Gastrocnemius medialis (tissue), 4 donors: ENCODE results near the gene RFC3.

Source experiments
- CTCF ChIP-seq, 5 experiments: fragments of 450-650 bp in 3 of 5; fragments of 200-600 bp in 2 of 5; sonication (generic) in 2 of 5; IDR thresholded peaks in 4 of 5; conservative IDR thresholded peaks in 1 of 5; 1 replicate in 4 of 5; 2 replicates in 1 of 5; pipeline ENCODE4 v1.5.1; 2016 to 2019; ENCODE audit warnings: antibody characterized with exemption in 5 of 5, mild to moderate bottlenecking in 3 of 5, moderate library complexity in 3 of 5
- POLR2A ChIP-seq, 2 donors: fragments of 450-650 bp; IDR thresholded peaks; one replicate each; pipeline ENCODE4 v1.6.1; 2017; ENCODE audit warnings: antibody characterized with exemption in 2 of 2, mild to moderate bottlenecking in 2 of 2, moderate library complexity in 2 of 2

- TF ChIP-seq CTCF (IDR thresholded peaks at IDR 0.05 in 4 of 5, conservative IDR thresholded peaks at IDR 0.05 in 1 of 5): no peak
- no peak for TF ChIP-seq POLR2A (IDR thresholded peaks at IDR 0.05)
These were observed 64.9 kb downstream of the RFC3 start for GRCh38 chr13:33882804-33883203.
